Measurements from ENCODE around the gene MAN1C1.
A peak's percentile ranks its signal among the peaks of the same experiment; 100 is the strongest.

MAN1C1 gene

GRCh38 chr1:25811384-25812082, 194.9 kb downstream of the MAN1C1 start:
- H3K4me3 ChIP-seq (ENCODE audit: low read length), result no peak overlapping the region
- H3K9ac ChIP-seq (ENCODE audit: low read depth, low read length), result no peak overlapping the region
- H3K36me3 ChIP-seq (ENCODE audit: insufficient read depth, low read length), result peaks cover 58% of the 10 kb centered on the region

GRCh38 chr1:25813071-25813733, 196.6 kb downstream of the MAN1C1 start:
- H3K4me3 ChIP-seq (ENCODE audit: low read length), result no peak overlapping the region
- no peak overlapping the region for H3K4me2 ChIP-seq (ENCODE audit: low read length)
- H3K36me3 ChIP-seq (ENCODE audit: insufficient read depth, low read length), result peaks cover 55% of the 10 kb centered on the region

More at GRCh38 chr1:25811384-25812082, 194.9 kb downstream of the MAN1C1 start:
- Histone ChIP-seq H3K9me3 (replicated peaks; ENCODE audit: low read length) (no peaks in the 10 kb centered on the region), H3K4me1 (ENCODE audit: control insufficient read depth, insufficient read depth, low read length) (peaks cover under 1% of the 10 kb centered on the region), H3K4me2 (ENCODE audit: low read length) (no peak overlapping the region), H3K27me3 (ENCODE audit: control insufficient read depth, insufficient read depth, low read length) (no peaks in the 10 kb centered on the region)

GRCh38 chr1:25813734-25814471, 197.3 kb downstream of the MAN1C1 start:
- Histone ChIP-seq H3K4me1 (ENCODE audit: control insufficient read depth, insufficient read depth, low read length) (peaks cover 5% of the 10 kb centered on the region), H3K36me3 (ENCODE audit: insufficient read depth, low read length) (peaks cover 55% of the 10 kb centered on the region)

More at GRCh38 chr1:25813071-25813733, 196.6 kb downstream of the MAN1C1 start:
- no peaks in the 10 kb centered on the region for H3K27me3 ChIP-seq (ENCODE audit: control insufficient read depth, insufficient read depth, low read length)
- no peak overlapping the region for H3K9ac ChIP-seq (ENCODE audit: low read depth, low read length)
- H3K9me3 ChIP-seq (replicated peaks; ENCODE audit: low read length), result no peaks in the 10 kb centered on the region
- H3K4me1 ChIP-seq (ENCODE audit: control insufficient read depth, insufficient read depth, low read length), result no peaks in the 10 kb centered on the region

GRCh38 chr1:25814549-25815087, 198.0 kb downstream of the MAN1C1 start:
- H3K9me3 ChIP-seq (replicated peaks; ENCODE audit: low read length), result no peaks in the 10 kb centered on the region
- H3K4me2 ChIP-seq (ENCODE audit: low read length), result no peak overlapping the region
- peaks cover 47% of the 10 kb centered on the region for H3K36me3 ChIP-seq (ENCODE audit: insufficient read depth, low read length)
- no peaks in the 10 kb centered on the region for H3K27me3 ChIP-seq (ENCODE audit: control insufficient read depth, insufficient read depth, low read length)
- H3K9ac ChIP-seq (ENCODE audit: low read depth, low read length), result no peak overlapping the region
- H3K4me1 ChIP-seq (ENCODE audit: control insufficient read depth, insufficient read depth, low read length), result peaks cover 9% of the 10 kb centered on the region
- H3K4me3 ChIP-seq (ENCODE audit: low read length), result no peak overlapping the region

More at GRCh38 chr1:25813734-25814471, 197.3 kb downstream of the MAN1C1 start:
- Histone ChIP-seq H3K9ac (ENCODE audit: low read depth, low read length) (no peak overlapping the region), H3K4me3 (ENCODE audit: low read length) (no peak overlapping the region), H3K27me3 (ENCODE audit: control insufficient read depth, insufficient read depth, low read length) (no peaks in the 10 kb centered on the region), H3K4me2 (ENCODE audit: low read length) (no peak overlapping the region), H3K9me3 (replicated peaks; ENCODE audit: low read length) (no peaks in the 10 kb centered on the region)

- Histone ChIP-seq H3K4me1 (ENCODE audit: control insufficient read depth, insufficient read depth, low read length) (peaks cover 9% of the 10 kb centered on the region), H3K9me3 (replicated peaks; ENCODE audit: low read length) (no peaks in the 10 kb centered on the region), H3K4me2 (ENCODE audit: low read length) (no peak overlapping the region), H3K36me3 (ENCODE audit: insufficient read depth, low read length) (peaks cover 41% of the 10 kb centered on the region), H3K4me3 (ENCODE audit: low read length) (no peak overlapping the region), H3K9ac (ENCODE audit: low read depth, low read length) (no peak overlapping the region), H3K27me3 (ENCODE audit: control insufficient read depth, insufficient read depth, low read length) (no peaks in the 10 kb centered on the region)
These were observed 198.9 kb downstream of the MAN1C1 start for GRCh38 chr1:25815208-25816111.

- H3K4me1 ChIP-seq (ENCODE audit: control insufficient read depth, insufficient read depth, low read length), result peaks cover 13% of the 10 kb centered on the region
These were observed 199.6 kb downstream of the MAN1C1 start for GRCh38 chr1:25816112-25816718.

GRCh38 chr1:25817840-25818501, 201.4 kb downstream of the MAN1C1 start:
- H3K9me3 ChIP-seq (replicated peaks; ENCODE audit: low read length), result no peaks in the 10 kb centered on the region
- H3K4me3 ChIP-seq (ENCODE audit: low read length), result no peak overlapping the region
- H3K36me3 ChIP-seq (ENCODE audit: insufficient read depth, low read length), result peaks cover 22% of the 10 kb centered on the region
- H3K4me1 ChIP-seq (ENCODE audit: control insufficient read depth, insufficient read depth, low read length), result peaks cover 22% of the 10 kb centered on the region
- no peak overlapping the region for H3K9ac ChIP-seq (ENCODE audit: low read depth, low read length)
- peak overlapping the region; percentile 87 for H3K4me2 ChIP-seq (ENCODE audit: low read length)
- no peaks in the 10 kb centered on the region for H3K27me3 ChIP-seq (ENCODE audit: control insufficient read depth, insufficient read depth, low read length)

More at GRCh38 chr1:25816112-25816718, 199.6 kb downstream of the MAN1C1 start:
- H3K4me3 ChIP-seq (ENCODE audit: low read length), result no peak overlapping the region
- peaks cover 33% of the 10 kb centered on the region for H3K36me3 ChIP-seq (ENCODE audit: insufficient read depth, low read length)
- no peaks in the 10 kb centered on the region for H3K9me3 ChIP-seq (replicated peaks; ENCODE audit: low read length)
- H3K27me3 ChIP-seq (ENCODE audit: control insufficient read depth, insufficient read depth, low read length), result no peaks in the 10 kb centered on the region
- no peak overlapping the region for H3K4me2 ChIP-seq (ENCODE audit: low read length)
- H3K9ac ChIP-seq (ENCODE audit: low read depth, low read length), result no peak overlapping the region

- no peaks in the 10 kb centered on the region for H3K9me3 ChIP-seq (replicated peaks; ENCODE audit: low read length)
- H3K36me3 ChIP-seq (ENCODE audit: insufficient read depth, low read length), result peaks cover 17% of the 10 kb centered on the region
- no peaks in the 10 kb centered on the region for H3K27me3 ChIP-seq (ENCODE audit: control insufficient read depth, insufficient read depth, low read length)
- H3K9ac ChIP-seq (ENCODE audit: low read depth, low read length), result peak overlapping the region; percentile 96
- H3K4me1 ChIP-seq (ENCODE audit: control insufficient read depth, insufficient read depth, low read length), result peaks cover 22% of the 10 kb centered on the region
- H3K4me3 ChIP-seq (ENCODE audit: low read length), result peak overlapping the region; percentile 77
- H3K4me2 ChIP-seq (ENCODE audit: low read length), result peak overlapping the region; percentile 87
These were observed 202.0 kb downstream of the MAN1C1 start for GRCh38 chr1:25818569-25818968.

- H3K4me2 ChIP-seq (ENCODE audit: low read length), result peak within 1 kb of the TSS; percentile 87
These were observed 203.1 kb downstream of the MAN1C1 start, which contains the start of gene MTFR1L for GRCh38 chr1:25819491-25820246. TSS of gene MTFR1L (plus strand) at chr1:25819954. CDS start at chr1:25823105, 3,151 bp downstream.

More at GRCh38 chr1:25819491-25820246, 203.1 kb downstream of the MAN1C1 start, which contains the start of gene MTFR1L:
- H3K27me3 ChIP-seq (ENCODE audit: control insufficient read depth, insufficient read depth, low read length), result no peaks in the 10 kb centered on the region
- peak within 1 kb of the TSS; percentile 77 for H3K4me3 ChIP-seq (ENCODE audit: low read length)
- peaks cover 22% of the 10 kb centered on the region for H3K4me1 ChIP-seq (ENCODE audit: control insufficient read depth, insufficient read depth, low read length)
- H3K9ac ChIP-seq (ENCODE audit: low read depth, low read length), result peak within 1 kb of the TSS; percentile 96
- peaks cover 16% of the 10 kb centered on the region for H3K36me3 ChIP-seq (ENCODE audit: insufficient read depth, low read length)
- no peaks in the 10 kb centered on the region for H3K9me3 ChIP-seq (replicated peaks; ENCODE audit: low read length)
